A673 (cell line): ENCODE measurements around the gene PDE6A. TPM values are rescaled to one million over a fixed set of nuclear protein-coding genes. Genes with fewer than 3 reads are reported as not detected.

Source experiments
- BruUV-seq: library from RNA; stranded (reverse); fragments of 400-500 nt; replicated peaks from 2 replicates; lab custom pipeline; 2021; lab: Mats Ljungman, UMichigan
- CTCF ChIA-PET: fragments of 300-600 bp; sonication (Branson Sonifier 250); formaldehyde crosslinking; loops from one replicate; lab custom pipeline; 2022; ENCODE audit warnings: antibody characterized with exemption; lab: Charles Lee
- POLR2A ChIA-PET: fragments of 300-600 bp; sonication (Branson Sonifier 250); formaldehyde crosslinking; loops from one replicate; lab custom pipeline; 2022; ENCODE audit warnings: antibody characterized with exemption; ENCODE audit not compliant: low non-redundant PET; lab: Charles Lee
- DNase-seq: peaks from one replicate; pipeline ENCODE4 v3.0.0-alpha.2; 2015; ENCODE audit warnings: low spot score
- H3K27ac ChIP-seq: fragments of 200-600 bp; sonication (generic); 2 replicates; pipeline ENCODE4 v1.5.1; 2016; ENCODE audit warnings: mixed run types, low read depth, mild to moderate bottlenecking, mixed read lengths, antibody characterized with exemption, low read length; ENCODE audit not compliant: poor library complexity, severe bottlenecking
- H3K27me3 ChIP-seq: fragments of 200-600 bp; sonication (generic); replicated peaks from 2 replicates; pipeline ENCODE4 v1.6.1; 2017; ENCODE audit warnings: mixed run types, low read depth, mild to moderate bottlenecking, mixed read lengths, antibody characterized with exemption, low read length; ENCODE audit not compliant: insufficient read depth, poor library complexity
- H3K36me3 ChIP-seq: fragments of 200-600 bp; sonication (generic); 2 replicates; pipeline ENCODE4 v1.6.1; 2016; ENCODE audit warnings: mixed run types, mild to moderate bottlenecking, mixed read lengths, antibody characterized with exemption, low read length; ENCODE audit not compliant: insufficient read depth, poor library complexity, severe bottlenecking
- H3K4me1 ChIP-seq: fragments of 200-600 bp; sonication (generic); 2 replicates; pipeline ENCODE4 v1.6.1; 2017; ENCODE audit warnings: mixed run types, mild to moderate bottlenecking, mixed read lengths, antibody characterized with exemption, low read length; ENCODE audit not compliant: insufficient read depth, poor library complexity, severe bottlenecking
- H3K4me3 ChIP-seq: fragments of 200-600 bp; sonication (generic); 2 replicates; pipeline ENCODE4 v1.5.1; 2016; ENCODE audit warnings: low read depth, mixed run types, mild to moderate bottlenecking, mixed read lengths, low read length; ENCODE audit not compliant: poor library complexity, severe bottlenecking
- H3K9me3 ChIP-seq: fragments of 200-600 bp; sonication (generic); 2 replicates; pipeline ENCODE4 v1.6.1; 2016; ENCODE audit warnings: mixed run types, low read depth, mild to moderate bottlenecking, mixed read lengths, antibody characterized with exemption, low read length; ENCODE audit not compliant: poor library complexity, severe bottlenecking
- CTCF ChIP-seq: fragments of 300-800, 200-600 bp; sonication (generic); conservative IDR thresholded peaks from 2 replicates; pipeline ENCODE4 v1.5.1; 2017; ENCODE audit warnings: low read depth, mild to moderate bottlenecking, antibody characterized with exemption, low read length, moderate library complexity, mixed read lengths
- EZH2 ChIP-seq: fragments of 200-600 bp; sonication (generic); IDR thresholded peaks from 2 replicates; pipeline ENCODE4 v1.6.1; 2017; ENCODE audit warnings: borderline replicate concordance, low read depth, mild to moderate bottlenecking, mixed read lengths, antibody characterized with exemption, low read length; ENCODE audit not compliant: poor library complexity, severe bottlenecking
- intact Hi-C: fragments of 100-400 bp; cut with micrococcal nuclease; formaldehyde crosslinking; loops from one replicate; pipeline ENCODE4 v1.10.0; 2022; ENCODE audit not compliant: unreplicated experiment
- total RNA-seq: library from RNA; stranded (reverse); gene quantifications from 2 replicates; pipeline ENCODE4 v1.2.3, GENCODE V29; 2021

PDE6A gene
- total RNA-seq, 1 experiment from 2014 or later: 0.49 TPM

- CTCF ChIA-PET: interaction anchor here (1.3 kb wide), 1 partner anchor 11 kb away, joined by 5 read pairs; no protein-coding TSS in a partner anchor
- H3K4me3 ChIP-seq: no peak overlapping the region
- intact Hi-C loops: no loop called here
- H3K4me1 ChIP-seq: peaks cover 5% of the 10 kb centered on the region
- no peak overlapping the region for H3K27ac ChIP-seq
- H3K9me3 ChIP-seq: no peaks in the 10 kb centered on the region
- TF ChIP-seq CTCF (no peak), EZH2 (no peak)
- BruUV-seq: no TSS peak
- H3K36me3 ChIP-seq: peaks cover 95% of the 10 kb centered on the region
- no peak for DNase-seq
- POLR2A ChIA-PET: no interaction called here
- no peaks in the 10 kb centered on the region for H3K27me3 ChIP-seq
Measured at GRCh38 chr5:149979896-149980295, 35.3 kb upstream of the PDE6A start.

DNA sequence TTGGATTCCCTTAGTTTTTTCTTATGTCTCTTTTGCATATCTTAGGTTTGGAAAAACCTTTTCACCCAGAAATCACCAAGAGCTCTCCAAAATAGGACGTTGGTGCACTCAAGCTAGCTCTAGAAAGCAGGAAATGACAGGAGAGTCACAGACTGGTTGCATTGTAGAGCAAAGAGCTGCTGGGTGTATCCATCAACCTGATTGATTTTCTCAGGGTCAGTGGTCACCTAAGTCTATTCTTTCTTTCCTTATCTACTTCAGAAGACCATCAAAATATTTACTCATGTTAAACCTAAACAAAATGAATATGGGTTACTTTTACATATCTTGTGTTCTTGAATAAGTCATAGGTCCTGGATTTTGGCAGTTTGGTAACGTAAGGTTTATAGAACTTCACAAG, 30.8 kb upstream of the PDE6A start:
- H3K4me1 ChIP-seq: peaks cover 5% of the 10 kb centered on the region
- POLR2A ChIA-PET: no interaction called here
- intact Hi-C loops: no loop called here
- no peak overlapping the region for H3K4me3 ChIP-seq
- H3K27me3 ChIP-seq: no peaks in the 10 kb centered on the region
- TF ChIP-seq EZH2 (no peak), CTCF (no peak)
- CTCF ChIA-PET: no interaction called here
- peaks cover 80% of the 10 kb centered on the region for H3K36me3 ChIP-seq
- no peak for DNase-seq
- no peak overlapping the region for H3K27ac ChIP-seq
- no TSS peak for BruUV-seq
- H3K9me3 ChIP-seq: no peaks in the 10 kb centered on the region

DNA sequence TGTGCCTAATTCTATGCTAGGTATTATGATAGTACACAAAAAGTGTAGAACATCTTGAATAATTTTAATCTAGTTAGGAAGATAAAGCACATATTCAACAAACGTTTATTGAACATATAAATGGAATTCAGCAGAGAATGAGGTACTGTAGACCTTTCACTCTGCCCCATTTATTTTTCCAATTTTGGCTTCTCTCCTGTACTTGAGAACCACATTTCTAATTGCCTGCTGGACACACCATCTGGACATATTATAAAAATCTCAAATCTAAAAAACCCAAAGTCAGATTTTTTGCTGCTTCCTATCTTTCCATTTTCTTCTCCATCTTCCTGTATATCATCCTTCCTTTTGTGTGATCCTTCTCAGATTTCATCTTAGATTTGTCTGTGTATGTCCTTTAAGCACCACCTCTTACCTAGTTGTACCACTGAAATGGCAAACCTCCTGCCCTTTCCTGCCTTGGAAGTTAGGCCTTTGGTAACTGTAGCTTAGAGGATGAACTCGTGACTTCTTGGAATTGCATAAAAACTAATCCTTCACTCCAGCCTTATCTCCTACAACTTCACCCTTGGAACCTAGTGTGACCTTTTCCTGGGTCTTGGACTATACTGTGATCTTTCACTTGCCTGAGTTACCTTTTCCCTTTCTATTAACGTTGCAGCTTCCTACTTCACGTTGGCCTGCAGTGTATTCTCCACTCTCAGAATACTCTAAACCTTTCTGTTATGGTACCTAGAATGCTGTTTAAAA, 24.8 kb upstream of the PDE6A start:
- intact Hi-C loops: no loop called here

More for the DNA sequence above, 24.8 kb upstream of the PDE6A start:
- Histone ChIP-seq H3K4me1 (peaks cover 9% of the 10 kb centered on the region), H3K4me3 (no peak overlapping the region), H3K9me3 (no peaks in the 10 kb centered on the region), H3K36me3 (peaks cover 46% of the 10 kb centered on the region), H3K27ac (peak overlapping the region; percentile 48), H3K27me3 (no peaks in the 10 kb centered on the region)
- TF ChIP-seq EZH2: no peak
- no peak for TF ChIP-seq CTCF
- no peak for DNase-seq
- CTCF ChIA-PET: no interaction called here
- no TSS peak for BruUV-seq
- POLR2A ChIA-PET: no interaction called here
